ENCODE data around the gene PURA.

DNA sequence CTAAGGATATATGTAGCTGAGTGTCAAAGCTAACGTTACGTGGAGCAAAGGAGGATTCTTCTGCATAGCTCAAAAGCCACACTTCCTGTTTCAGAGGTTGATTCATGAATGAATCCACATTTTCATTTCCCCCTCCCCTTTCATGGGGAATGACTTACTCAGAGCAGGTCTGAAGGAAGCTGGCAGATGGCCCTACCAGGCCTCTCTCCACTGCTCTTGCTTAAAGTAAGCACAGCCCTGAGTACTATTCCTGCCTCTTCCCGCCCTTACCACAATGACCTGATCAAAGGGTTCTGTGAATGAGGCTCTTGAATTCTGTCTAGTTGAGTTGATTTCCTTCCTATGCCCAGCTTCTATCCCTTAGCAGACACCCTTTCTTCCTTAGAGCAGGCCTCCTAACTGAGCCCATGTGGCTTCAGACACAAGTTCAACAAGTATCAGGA is 18.1 kb downstream of the PURA start:
- TF ChIP-seq POLR2AphosphoS5 (IDR thresholded peaks at IDR 0.05; ENCODE audit: low read depth, low read length) (no peak), POLR2A (IDR thresholded peaks at IDR 0.05; ENCODE audit: low read depth, low read length) (no peak)

Measured in GM12892 (cell line).